ENCODE results near the gene CDC14B. TPM values are rescaled to one million over a fixed set of nuclear protein-coding genes. Genes with fewer than 3 reads are reported as not detected.

CDC14B gene
- 11.4 to 17.4 TPM (median 13.7 TPM) in 5 replicates for total RNA-seq (2022; extraction: Qiagen RNA extraction)

DNA sequence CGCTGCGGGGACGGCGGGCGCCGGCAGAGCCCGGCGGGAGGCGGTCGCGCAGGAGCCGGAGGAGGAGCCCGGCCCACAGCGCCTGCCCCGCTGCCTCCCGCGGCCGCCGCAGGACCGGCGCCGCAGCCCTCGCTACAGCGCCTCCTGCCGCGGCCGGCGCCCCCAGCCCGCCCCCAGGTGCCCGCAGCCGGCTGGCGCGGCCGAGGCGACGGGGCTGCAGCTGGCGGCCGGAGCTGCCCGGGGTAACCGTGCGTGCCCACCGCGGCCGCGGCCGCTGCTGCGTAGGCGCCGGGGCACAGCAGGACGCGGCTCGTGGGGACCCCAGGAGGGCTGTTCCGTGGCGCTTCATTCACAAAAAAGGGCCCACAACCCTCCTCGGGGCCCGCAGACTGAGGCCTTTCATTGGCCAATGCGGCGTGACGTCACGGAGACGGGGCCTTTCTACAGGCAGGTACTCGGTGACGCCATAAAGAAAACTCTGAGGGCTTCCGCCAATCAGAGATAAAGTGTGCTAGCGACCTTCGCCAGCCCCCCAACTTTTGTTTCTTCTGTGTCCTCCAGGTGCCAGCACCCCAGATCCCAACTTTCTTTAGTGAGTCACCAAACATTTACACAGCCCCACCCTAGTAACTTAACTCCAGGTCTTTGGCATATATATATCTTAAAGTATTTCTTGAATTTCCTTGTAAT is at the start of gene CDC14B:
Gene CDC14B (minus strand): TSS at position 353 of the 690 bp plus-strand sequence. CDS start 465 bp downstream, outside the sequence.

DNA sequence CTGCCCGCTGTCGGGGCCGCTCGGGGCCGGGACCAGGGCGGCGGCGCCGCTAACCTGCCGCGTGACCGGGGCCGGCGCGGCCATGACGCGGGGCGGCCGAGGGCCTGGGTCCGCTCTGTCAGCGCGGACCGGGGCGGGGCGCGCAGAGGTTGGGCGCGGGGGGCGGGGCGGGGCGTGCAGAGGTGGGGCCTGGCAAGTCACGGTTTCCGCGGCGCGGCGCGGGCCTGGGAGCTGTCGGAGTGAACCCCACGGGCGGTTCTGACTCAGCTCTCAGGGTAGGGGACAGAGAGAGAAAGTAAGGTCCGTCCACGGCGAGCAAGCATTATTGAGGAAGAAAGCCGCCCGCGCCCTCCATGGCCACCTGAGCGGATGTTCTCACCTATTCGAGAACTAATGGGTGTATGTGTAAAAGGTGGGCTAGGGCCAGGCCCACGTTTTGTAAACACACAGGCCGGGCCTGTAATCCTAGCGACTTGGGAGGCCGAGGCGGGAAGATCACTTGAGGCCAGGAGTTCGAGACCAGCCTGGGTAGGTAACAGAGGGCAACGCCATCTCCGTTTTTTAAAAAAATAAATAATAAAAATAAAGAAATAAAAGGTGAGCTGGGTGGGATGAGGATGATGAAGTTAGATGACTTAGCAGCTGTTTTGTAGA is 35.7 kb upstream of the CDC14B start, which contains the start of gene PRXL2C:
Gene PRXL2C (minus strand): TSS at position 120 of the 654 bp plus-strand sequence. CDS start 36 bp downstream, at position 84.

Other genes with a start within 250 kb of the CDC14B start
- 17.7 to 21.2 TPM (median 20.7 TPM) in 5 replicates for gene SLC35D2, start 236.1 kb downstream of the CDC14B start, total RNA-seq (2022; extraction: Qiagen RNA extraction)
- 4.9 to 6.0 TPM (median 5.2 TPM) in 5 replicates for gene ZNF367, start 201.5 kb downstream of the CDC14B start, total RNA-seq (2022; extraction: Qiagen RNA extraction)
- 14.8 to 16.5 TPM (median 15.3 TPM) in 5 replicates for gene HABP4, start 169.7 kb downstream of the CDC14B start, total RNA-seq (2022; extraction: Qiagen RNA extraction)
- 14.3 to 18.8 TPM (median 17.5 TPM) in 5 replicates for gene PRXL2C, start 35.5 kb upstream of the CDC14B start, total RNA-seq (2022; extraction: Qiagen RNA extraction)
- 3.1 to 7.4 TPM (median 5.3 TPM) in 5 replicates for gene ZNF510, start 158.2 kb upstream of the CDC14B start, total RNA-seq (2022; extraction: Qiagen RNA extraction)
- 1.1 to 2.5 TPM (median 2.1 TPM) in 5 replicates for gene ZNF782, start 234.7 kb upstream of the CDC14B start, total RNA-seq (2022; extraction: Qiagen RNA extraction)